ENCODE measurements around the gene COL5A1.

COL5A1 gene

DNA sequence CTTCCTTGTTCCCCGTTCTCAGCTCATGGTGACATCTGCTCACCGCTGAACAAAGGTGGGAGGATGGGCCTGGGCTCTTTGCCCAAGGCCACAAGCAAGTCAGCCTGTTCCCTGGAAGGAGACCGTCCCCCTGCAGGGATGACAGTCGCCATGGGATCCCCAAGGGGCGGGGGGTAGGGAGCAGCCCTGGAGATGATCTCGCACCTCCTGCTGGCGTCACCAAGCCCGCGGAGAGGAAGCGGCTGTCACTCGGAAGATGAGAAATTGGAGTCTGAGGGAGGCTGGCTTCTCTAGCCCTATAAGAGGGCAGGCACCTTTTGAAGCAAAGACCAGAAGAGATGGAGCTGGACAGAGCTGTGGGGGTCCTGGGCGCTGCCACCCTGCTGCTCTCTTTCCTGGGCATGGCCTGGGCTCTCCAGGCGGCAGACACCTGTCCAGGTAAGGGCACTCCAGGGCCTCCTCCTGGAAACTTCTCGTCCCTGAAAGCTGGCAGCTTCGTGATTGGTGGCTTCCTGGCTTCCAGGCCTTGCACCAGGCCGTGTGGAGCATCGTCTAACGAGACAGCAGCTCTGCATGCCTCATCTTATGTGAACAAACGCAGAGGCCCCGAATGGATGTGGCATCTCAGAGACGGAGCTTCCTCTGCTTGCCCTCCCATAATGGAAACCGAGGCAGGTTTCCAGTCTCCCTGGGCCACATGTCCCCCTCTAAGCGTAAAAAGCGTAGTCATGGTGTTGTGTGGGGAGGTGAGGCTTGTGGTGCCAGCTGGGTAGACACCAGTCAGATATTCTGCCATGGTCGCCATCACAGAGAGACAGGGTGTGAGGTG lies 239.1 kb downstream of the COL5A1 start, which contains the start of gene FCN2:
Gene FCN2, plus strand, starts transcription at position 327 of the 829 bp plus-strand sequence. Its CDS starts 12 bp downstream, at position 339.
- no peaks in the 10 kb centered on the region for H3K36me3 ChIP-seq (replicated peaks)
- H3K9me3 ChIP-seq = no peaks in the 10 kb centered on the region; the same call in 1 of the 2 replicates
- in situ Hi-C loops (cut with MboI; ENCODE audit: low sequenced_read_pairs) = no loop called here
- no peak within 1 kb of the TSS for H3K4me3 ChIP-seq
- H3K4me1 ChIP-seq = no peaks in the 10 kb centered on the region
- no peak for DNase-seq (ENCODE audit: low spot score in 2 of 2)
- H3K27me3 ChIP-seq (ENCODE audit: low read depth) = no peaks in the 10 kb centered on the region

DNA sequence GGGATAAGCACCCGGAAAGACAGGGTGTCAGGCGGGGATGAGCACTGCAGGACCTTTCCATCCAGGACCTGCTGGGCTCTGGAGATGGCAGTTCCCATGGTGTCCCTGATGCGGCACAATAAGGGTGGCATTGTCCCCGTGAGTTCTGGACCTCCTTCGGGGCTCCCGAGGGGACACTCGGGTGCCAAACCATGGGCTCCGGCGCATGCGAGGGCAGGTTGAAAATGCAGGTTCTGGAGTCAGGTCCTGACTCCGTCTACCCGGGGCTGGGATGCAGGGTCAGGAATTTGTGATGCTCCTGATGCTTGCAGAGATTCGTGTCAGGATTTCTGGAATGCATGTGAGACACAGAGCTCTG lies 239.7 kb downstream of the COL5A1 start:
- no peaks in the 10 kb centered on the region for H3K27me3 ChIP-seq (ENCODE audit: low read depth)
- H3K4me3 ChIP-seq = no peak overlapping the region
- no peak for DNase-seq (ENCODE audit: low spot score in 2 of 2)
- no peaks in the 10 kb centered on the region for H3K4me1 ChIP-seq
- in situ Hi-C loops (cut with MboI; ENCODE audit: low sequenced_read_pairs) = no loop called here
- H3K9me3 ChIP-seq = no peaks in the 10 kb centered on the region; the same call in 1 of the 2 replicates
- H3K36me3 ChIP-seq (replicated peaks) = no peaks in the 10 kb centered on the region

DNA sequence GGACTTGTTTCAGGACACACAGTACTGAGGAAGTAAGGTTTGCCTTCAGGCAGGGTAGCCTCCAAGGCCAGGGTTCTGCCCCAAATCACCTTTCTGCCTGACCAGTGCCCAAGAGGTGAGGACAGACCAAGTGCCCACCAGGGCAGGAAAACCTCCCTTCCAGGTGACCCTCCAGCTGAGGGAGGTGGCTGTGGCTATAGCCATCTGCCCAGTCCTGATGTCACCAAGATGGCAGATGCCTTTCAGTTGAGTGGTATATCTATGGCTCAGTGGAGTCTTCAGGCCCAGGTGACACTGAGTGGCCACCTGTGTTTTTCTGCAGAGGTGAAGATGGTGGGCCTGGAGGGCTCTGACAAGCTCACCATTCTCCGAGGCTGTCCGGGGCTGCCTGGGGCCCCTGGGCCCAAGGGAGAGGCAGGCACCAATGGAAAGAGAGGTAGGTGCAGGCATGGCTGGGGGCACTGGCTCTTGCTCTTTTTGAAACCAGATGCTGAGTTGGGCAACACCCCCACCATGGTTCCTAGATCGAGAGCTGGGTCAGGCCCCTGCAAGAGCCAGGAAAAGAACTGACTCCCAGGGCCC lies 240.7 kb downstream of the COL5A1 start:
- no peaks in the 10 kb centered on the region for H3K27me3 ChIP-seq (ENCODE audit: low read depth)
- H3K4me3 ChIP-seq = no peak overlapping the region
- in situ Hi-C loops (cut with MboI; ENCODE audit: low sequenced_read_pairs) = no loop called here

DNA sequence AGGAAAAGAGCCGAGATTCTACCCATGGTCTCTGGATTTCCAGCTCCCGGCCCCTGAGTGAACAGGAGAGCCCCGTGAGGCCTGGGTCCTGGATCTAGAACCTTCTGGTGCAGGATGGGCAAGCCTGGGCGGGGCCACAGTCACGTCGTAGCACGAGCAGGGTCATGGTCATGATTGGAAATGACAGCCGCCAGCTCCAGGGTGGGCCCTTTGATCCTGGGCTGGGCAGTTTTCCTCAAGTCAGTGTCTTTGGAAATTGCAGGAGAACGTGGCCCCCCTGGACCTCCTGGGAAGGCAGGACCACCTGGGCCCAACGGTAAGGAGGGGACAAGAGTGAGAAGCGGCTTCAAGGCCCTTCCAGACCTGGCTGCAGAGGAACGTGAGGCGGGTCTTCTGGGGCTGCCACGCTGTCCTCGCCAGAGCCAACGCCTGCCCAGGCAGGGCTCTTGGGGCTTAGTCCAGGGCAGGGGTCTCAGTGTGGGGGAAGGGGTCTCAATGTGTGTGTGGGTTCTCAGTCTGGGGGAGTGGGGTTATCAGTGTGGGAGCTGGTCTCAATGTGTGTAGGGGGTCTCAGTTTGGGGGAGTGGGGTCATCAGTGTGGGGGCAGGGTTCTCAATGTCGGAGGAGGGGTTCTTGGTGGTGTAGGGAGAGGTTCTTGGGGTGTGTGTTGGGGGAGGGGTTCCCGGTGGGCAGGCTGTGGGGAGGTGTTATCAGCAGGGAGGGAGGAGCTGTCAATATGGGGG lies 241.6 kb downstream of the COL5A1 start:
- DNase-seq (ENCODE audit: low spot score in 2 of 2) = no peak
- Histone ChIP-seq H3K27me3 (ENCODE audit: low read depth) (no peaks in the 10 kb centered on the region), H3K4me1 (no peaks in the 10 kb centered on the region), H3K4me3 (no peak overlapping the region), H3K9me3 (no peaks in the 10 kb centered on the region; the same call in 1 of the 2 replicates), H3K36me3 (replicated peaks) (no peaks in the 10 kb centered on the region)
- in situ Hi-C loops (cut with MboI; ENCODE audit: low sequenced_read_pairs) = no loop called here

More for the DNA sequence above, 240.7 kb downstream of the COL5A1 start:
- Histone ChIP-seq H3K36me3 (replicated peaks) (no peaks in the 10 kb centered on the region), H3K4me1 (no peaks in the 10 kb centered on the region), H3K9me3 (no peaks in the 10 kb centered on the region; the same call in 1 of the 2 replicates)
- no peak for DNase-seq (ENCODE audit: low spot score in 2 of 2)

DNA sequence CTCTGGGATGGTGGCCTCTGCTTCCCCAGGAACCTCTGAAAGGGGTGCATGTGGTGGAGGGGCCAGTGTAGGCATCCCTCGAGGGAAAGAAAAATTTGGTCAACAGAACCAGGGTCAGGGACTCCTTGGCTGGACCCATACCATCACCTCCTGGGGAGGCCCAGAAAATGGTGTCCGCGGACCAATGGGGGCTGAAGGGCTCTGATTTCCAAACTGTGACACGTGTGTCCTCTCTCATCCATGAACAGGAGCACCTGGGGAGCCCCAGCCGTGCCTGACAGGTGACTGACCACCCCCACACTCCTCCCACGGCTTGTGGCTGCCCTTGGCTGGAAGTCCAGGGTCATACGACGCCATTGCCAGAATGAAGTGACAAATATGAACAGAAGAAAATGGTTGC lies 242.9 kb downstream of the COL5A1 start:
- H3K9me3 ChIP-seq = no peaks in the 10 kb centered on the region; the same call in 1 of the 2 replicates
- H3K4me1 ChIP-seq = no peaks in the 10 kb centered on the region
- in situ Hi-C loops (cut with MboI; ENCODE audit: low sequenced_read_pairs) = no loop called here
- no peaks in the 10 kb centered on the region for H3K36me3 ChIP-seq (replicated peaks)
- DNase-seq (ENCODE audit: low spot score in 2 of 2) = no peak
- H3K27me3 ChIP-seq (ENCODE audit: low read depth) = no peaks in the 10 kb centered on the region
- H3K4me3 ChIP-seq = no peak overlapping the region

DNA sequence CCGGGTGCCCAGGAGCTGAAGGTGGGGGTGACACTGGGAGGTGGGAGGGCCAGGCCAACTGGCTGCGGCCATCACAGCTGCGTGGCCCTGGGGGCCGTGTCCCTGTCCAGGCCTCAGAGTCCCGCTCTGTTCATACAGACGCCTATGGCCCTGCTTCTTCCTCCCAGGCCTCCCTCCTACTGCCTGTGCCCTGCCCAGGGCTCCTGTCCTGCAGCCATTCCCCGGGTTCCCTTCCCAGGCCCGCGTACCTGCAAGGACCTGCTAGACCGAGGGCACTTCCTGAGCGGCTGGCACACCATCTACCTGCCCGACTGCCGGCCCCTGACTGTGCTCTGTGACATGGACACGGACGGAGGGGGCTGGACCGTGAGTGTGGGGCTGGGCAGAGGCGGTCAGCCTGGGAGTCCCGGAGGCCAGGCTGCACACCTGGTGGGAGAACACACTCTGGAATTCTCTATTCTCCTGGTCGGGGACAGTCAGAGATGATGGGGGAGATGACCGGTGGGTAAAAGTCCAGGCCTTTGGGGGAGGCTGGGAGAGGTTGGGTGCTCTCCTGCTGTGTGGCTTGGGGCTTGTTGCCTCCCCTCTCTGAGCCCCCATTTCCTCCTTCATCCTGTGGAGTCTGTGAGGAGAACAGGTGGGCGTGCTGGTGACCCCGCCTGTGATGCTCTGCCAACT lies 243.5 kb downstream of the COL5A1 start:
- DNase-seq (ENCODE audit: low spot score in 2 of 2) = no peak
- no peaks in the 10 kb centered on the region for H3K4me1 ChIP-seq
- H3K36me3 ChIP-seq (replicated peaks) = no peaks in the 10 kb centered on the region
- no peak overlapping the region for H3K4me3 ChIP-seq
- no peaks in the 10 kb centered on the region for H3K27me3 ChIP-seq (ENCODE audit: low read depth)
- in situ Hi-C loops (cut with MboI; ENCODE audit: low sequenced_read_pairs) = no loop called here
- H3K9me3 ChIP-seq = no peaks in the 10 kb centered on the region; the same call in 1 of the 2 replicates

DNA sequence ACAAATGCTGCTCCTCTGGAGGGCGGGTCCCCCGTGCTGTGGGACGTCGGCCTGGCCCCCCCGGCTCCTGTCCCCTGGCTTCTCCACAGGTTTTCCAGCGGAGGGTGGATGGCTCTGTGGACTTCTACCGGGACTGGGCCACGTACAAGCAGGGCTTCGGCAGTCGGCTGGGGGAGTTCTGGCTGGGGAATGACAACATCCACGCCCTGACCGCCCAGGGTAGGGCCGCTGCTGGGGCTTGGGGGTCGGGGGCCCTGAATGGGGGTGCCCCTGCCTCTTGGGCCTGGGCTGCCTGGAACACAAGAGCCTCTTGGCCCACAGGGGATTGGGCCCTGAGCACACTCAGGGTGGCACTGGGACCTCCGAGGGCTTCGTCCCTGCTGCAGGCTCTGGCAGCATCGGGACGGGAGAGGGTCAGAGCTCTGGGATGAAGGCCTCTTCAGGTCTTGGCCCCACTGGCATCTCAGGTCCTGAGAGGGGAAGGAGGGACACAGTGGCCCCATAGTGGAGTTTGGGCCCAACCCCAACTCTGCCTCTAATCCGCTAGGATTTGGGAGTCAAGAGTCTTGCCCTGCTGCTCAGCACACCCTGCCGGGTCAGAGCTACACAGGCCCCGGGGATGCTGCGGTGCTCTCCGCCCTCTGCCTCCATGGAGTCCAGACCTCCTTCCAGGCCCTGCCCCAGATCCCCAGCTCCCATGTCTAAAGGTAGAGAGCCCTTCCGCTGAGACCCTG lies 244.2 kb downstream of the COL5A1 start:
- Histone ChIP-seq H3K4me1 (no peaks in the 10 kb centered on the region), H3K4me3 (no peak overlapping the region), H3K27me3 (ENCODE audit: low read depth) (no peaks in the 10 kb centered on the region), H3K9me3 (no peaks in the 10 kb centered on the region; the same call in 1 of the 2 replicates), H3K36me3 (replicated peaks) (no peaks in the 10 kb centered on the region)
- in situ Hi-C loops (cut with MboI; ENCODE audit: low sequenced_read_pairs) = no loop called here
- DNase-seq (ENCODE audit: low spot score in 2 of 2) = no peak

DNA sequence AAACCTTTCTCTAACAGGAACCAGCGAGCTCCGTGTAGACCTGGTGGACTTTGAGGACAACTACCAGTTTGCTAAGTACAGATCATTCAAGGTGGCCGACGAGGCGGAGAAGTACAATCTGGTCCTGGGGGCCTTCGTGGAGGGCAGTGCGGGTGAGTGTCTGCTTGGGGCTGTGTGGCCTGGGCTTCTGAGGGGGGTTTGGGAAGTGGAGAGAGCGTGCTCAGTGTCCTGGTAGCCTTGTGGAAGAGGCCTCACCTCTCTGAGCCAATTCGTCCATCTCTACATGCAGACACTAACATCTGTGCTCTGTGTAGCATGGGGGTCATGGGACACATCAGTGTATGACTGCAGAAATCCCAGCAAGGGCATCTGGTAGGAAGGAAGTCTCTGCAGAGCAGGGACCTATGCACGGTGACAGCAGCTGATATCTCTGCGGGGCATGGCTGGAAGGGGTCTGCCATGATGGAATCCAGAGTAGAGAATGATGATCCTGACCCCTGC lies 244.9 kb downstream of the COL5A1 start:
- no peaks in the 10 kb centered on the region for H3K4me1 ChIP-seq
- no peak for DNase-seq (ENCODE audit: low spot score in 2 of 2)
- no peak overlapping the region for H3K4me3 ChIP-seq
- H3K27me3 ChIP-seq (ENCODE audit: low read depth) = no peaks in the 10 kb centered on the region
- H3K9me3 ChIP-seq = no peaks in the 10 kb centered on the region; the same call in 1 of the 2 replicates
- H3K36me3 ChIP-seq (replicated peaks) = no peaks in the 10 kb centered on the region
- in situ Hi-C loops (cut with MboI; ENCODE audit: low sequenced_read_pairs) = no loop called here

DNA sequence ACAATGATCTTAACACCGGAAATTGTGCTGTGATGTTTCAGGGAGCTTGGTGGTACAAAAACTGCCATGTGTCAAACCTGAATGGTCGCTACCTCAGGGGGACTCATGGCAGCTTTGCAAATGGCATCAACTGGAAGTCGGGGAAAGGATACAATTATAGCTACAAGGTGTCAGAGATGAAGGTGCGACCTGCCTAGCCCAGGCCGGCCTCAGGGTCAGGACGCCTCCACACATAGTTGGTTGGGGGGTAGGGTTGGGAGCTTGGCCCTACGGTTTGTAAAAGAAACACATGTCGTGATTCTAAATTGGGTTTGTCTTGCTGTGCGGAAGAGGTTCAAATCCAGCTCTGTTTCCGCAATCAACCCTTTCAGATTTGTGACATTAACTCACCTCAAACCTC lies 245.6 kb downstream of the COL5A1 start:
- no peaks in the 10 kb centered on the region for H3K36me3 ChIP-seq (replicated peaks)
- H3K4me1 ChIP-seq = no peaks in the 10 kb centered on the region
- no peaks in the 10 kb centered on the region for H3K27me3 ChIP-seq (ENCODE audit: low read depth)
- no peaks in the 10 kb centered on the region; the same call in 1 of the 2 replicates for H3K9me3 ChIP-seq
- H3K4me3 ChIP-seq = no peak overlapping the region
- in situ Hi-C loops (cut with MboI; ENCODE audit: low sequenced_read_pairs) = no loop called here
- DNase-seq (ENCODE audit: low spot score in 2 of 2) = no peak

DNA sequence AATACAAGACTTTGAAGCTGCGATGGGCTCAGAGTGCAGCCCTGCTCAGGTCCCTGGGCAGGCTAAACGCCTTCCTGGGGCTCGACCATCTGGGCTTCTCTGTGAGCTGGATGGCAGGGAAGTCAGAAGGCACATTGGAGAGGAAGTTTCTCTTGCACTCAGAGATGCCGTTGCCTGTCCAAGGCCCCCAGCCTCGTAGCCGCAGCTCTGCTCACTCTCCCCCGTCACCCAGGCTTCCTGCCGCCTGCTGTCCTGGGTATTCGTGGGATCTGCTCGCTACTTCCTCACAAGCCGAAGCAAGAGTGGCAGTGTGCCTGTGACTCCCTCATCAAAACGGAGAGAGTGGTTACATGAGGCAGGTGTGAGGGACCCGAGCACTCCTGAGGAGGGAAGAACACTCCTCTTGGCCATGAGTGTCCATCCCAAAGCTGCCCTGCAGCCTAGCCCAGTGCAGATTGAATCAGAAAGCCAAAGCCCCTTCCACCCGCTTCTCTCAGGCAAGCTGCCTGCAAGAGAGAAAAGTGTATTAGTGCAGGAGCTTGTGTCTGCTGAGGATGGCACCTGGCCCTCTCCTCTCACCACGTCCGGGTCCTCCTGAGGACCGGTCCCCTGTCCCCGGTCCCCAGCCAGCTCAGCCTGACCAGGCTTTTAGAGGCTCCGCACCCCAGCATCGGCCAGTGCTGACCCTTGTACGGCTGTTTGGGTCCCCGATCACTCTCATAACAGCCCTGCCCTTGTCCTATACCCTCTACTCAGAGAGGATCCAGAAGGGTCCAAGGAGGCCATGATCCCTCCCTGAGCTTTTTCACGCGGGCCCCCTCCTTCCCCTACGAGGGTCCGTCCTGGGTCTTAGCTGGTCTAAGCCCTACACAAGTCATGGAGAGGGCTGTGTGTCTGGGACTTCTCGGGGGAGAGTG lies 246.3 kb downstream of the COL5A1 start:
- DNase-seq (ENCODE audit: low spot score in 2 of 2) = no peak
- H3K9me3 ChIP-seq = no peaks in the 10 kb centered on the region; the same call in 1 of the 2 replicates
- no peaks in the 10 kb centered on the region for H3K27me3 ChIP-seq (ENCODE audit: low read depth)
- H3K36me3 ChIP-seq (replicated peaks) = no peaks in the 10 kb centered on the region
- H3K4me1 ChIP-seq = no peaks in the 10 kb centered on the region
- in situ Hi-C loops (cut with MboI; ENCODE audit: low sequenced_read_pairs) = no loop called here
- no peak overlapping the region for H3K4me3 ChIP-seq

DNA sequence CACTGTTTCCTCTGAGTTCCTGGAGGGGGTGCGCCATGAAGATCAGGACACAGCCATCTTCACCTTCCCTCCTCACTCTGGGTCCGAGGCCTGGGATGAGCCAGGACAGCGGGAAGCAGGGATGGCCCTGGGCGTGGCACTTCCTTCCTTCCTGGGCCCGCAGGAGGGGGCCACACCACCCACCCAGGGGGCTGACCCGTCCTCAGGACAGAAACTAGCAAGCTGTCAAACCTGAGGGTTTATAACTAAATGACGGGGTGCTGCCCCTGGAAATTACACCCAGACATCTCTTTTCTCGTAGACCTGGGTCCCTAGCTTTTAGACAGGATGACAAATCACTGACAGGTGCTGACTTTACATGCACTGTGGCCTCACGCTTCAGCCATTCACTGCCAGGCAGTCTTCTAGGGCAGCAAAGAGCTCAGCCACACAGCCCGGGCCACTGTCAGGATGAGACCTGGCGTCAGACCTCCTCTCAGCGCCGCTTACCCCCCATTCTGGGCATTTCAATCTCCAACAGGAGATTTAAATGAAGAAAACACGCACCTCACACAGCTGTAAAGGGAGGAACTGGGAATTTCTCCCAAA lies 247.1 kb downstream of the COL5A1 start:
- in situ Hi-C loops (cut with MboI; ENCODE audit: low sequenced_read_pairs) = no loop called here
- Histone ChIP-seq H3K4me1 (no peaks in the 10 kb centered on the region), H3K36me3 (replicated peaks) (no peaks in the 10 kb centered on the region), H3K9me3 (no peaks in the 10 kb centered on the region; the same call in 1 of the 2 replicates), H3K4me3 (no peak overlapping the region), H3K27me3 (ENCODE audit: low read depth) (no peaks in the 10 kb centered on the region)
- no peak for DNase-seq (ENCODE audit: low spot score in 2 of 2)

Measured in HAP-1 (cell line).